Retina (tissue), 1 donor: ENCODE data around the gene GON7.

Source experiments
- DNase-seq: peaks from one replicate; pipeline ENCODE4 v3.0.0-alpha.2; 2016

Gene GON7

GRCh38 chr14:93156693-93157369 lies 50.0 kb downstream of the GON7 start:
- DNase-seq, result no peak

- DNase-seq, result no peak
Observed at GRCh38 chr14:93155667-93156066, 51.2 kb downstream of the GON7 start.

GRCh38 chr14:93153121-93153520 lies 53.7 kb downstream of the GON7 start:
- DNase-seq, result no peak
